Liver (tissue), 3 donors: ENCODE results near the gene YIPF3.

ENCODE experiments used
- ATF3 ChIP-seq: IDR thresholded peaks from 2 replicates; pipeline ENCODE4 v1.6.1; 2016; ENCODE audit warnings: antibody characterized with exemption
- CTCF ChIP-seq: fragments of 150-350 bp; IDR thresholded peaks from 2 replicates; pipeline ENCODE4 v1.5.1; 2017; ENCODE audit warnings: improper control_type of control experiment, low read depth, low read length; ENCODE audit not compliant: missing input control
- FOXA1 ChIP-seq: IDR thresholded peaks from 2 replicates; pipeline ENCODE4 v1.6.1; 2016; ENCODE audit warnings: antibody characterized with exemption
- HNF4A ChIP-seq, 2 donors: conservative IDR thresholded peaks; 2 replicates each; pipeline ENCODE4 v1.6.1; 2016; ENCODE audit warnings: antibody characterized with exemption in 2 of 2, mild to moderate bottlenecking in 2 of 2
- MAX ChIP-seq: IDR thresholded peaks from 2 replicates; pipeline ENCODE4 v1.6.1; 2016; ENCODE audit warnings: antibody characterized with exemption
- RAD21 ChIP-seq, 2 donors: IDR thresholded peaks; 2 replicates each; pipeline ENCODE4 v1.6.1; 2016; ENCODE audit warnings: antibody characterized with exemption in 2 of 2, mild to moderate bottlenecking in 2 of 2
- REST ChIP-seq: IDR thresholded peaks from 2 replicates; pipeline ENCODE4 v1.6.1; 2016; ENCODE audit warnings: antibody characterized with exemption, mild to moderate bottlenecking
- YY1 ChIP-seq: IDR thresholded peaks from 2 replicates; pipeline ENCODE4 v1.6.1; 2016; ENCODE audit warnings: antibody characterized with exemption, mild to moderate bottlenecking
- donor health status: healthy.
- donor health status: healthy.

- TF ChIP-seq CTCF (no peak), HNF4A (conservative IDR thresholded peaks at IDR 0.05) (no peak), MAX (no peak), YY1 (peak; percentile 3), FOXA1 (no peak), RAD21 (IDR thresholded peaks at IDR 0.05) (no peak), ATF3 (no peak), REST (no peak)
Measured at GRCh38 chr6:43510827-43511163, 5.9 kb downstream of the YIPF3 start.
